Spinal cord (tissue), 10 donors: Measurements from ENCODE around the gene ABCF3. TPM values are rescaled to one million over a fixed set of nuclear protein-coding genes. Genes with fewer than 3 reads are reported as not detected.

Experiments used
- DNase-seq, 6 donors: peaks; one replicate each; pipeline versions ENCODE4 v3.0.0 to v3.0.0-alpha.2; 2013 to 2015; ENCODE audit warnings: low spot score in 6 of 6, low read depth in 4 of 6
- H3K27ac ChIP-seq: one replicate; pipeline ENCODE4 v1.5.1; 2013; ENCODE audit warnings: low read depth, low read length, control low read depth
- H3K27me3 ChIP-seq: one replicate; pipeline ENCODE4 v1.6.1; 2013; ENCODE audit warnings: low read length; ENCODE audit not compliant: control insufficient read depth, insufficient read depth
- H3K36me3 ChIP-seq: one replicate; pipeline ENCODE4 v1.6.1; 2013; ENCODE audit warnings: low read length; ENCODE audit not compliant: control insufficient read depth, insufficient read depth
- H3K4me1 ChIP-seq: one replicate; pipeline ENCODE4 v1.6.1; 2013; ENCODE audit warnings: low read length; ENCODE audit not compliant: control insufficient read depth, insufficient read depth
- H3K4me3 ChIP-seq: one replicate; pipeline ENCODE4 v1.5.1; 2013; ENCODE audit warnings: low read depth, low read length, control low read depth
- H3K9me3 ChIP-seq: one replicate; pipeline ENCODE4 v1.6.1; 2013; ENCODE audit warnings: low read length; ENCODE audit not compliant: control insufficient read depth, insufficient read depth
- WGBS: methylation state at CpG from one replicate; pipeline ENCODE4 v1.1.5; 2013; ENCODE audit warnings: missing lambda C conversion rate; ENCODE audit not compliant: insufficient coverage; 5-methylcytosine and 5-hydroxymethylcytosine counted together
- polyA plus RNA-seq, 2 donors: library from polyadenylated mRNA; unstranded; fragments of 120-200 nt; gene quantifications; one replicate each; pipeline ENCODE4 v1.2.1, GENCODE V29; 2013; ENCODE audit not compliant: insufficient read length in 2 of 2
- total RNA-seq, 2 donors: library from RNA; depleted of rRNA in 1 of 2; stranded (reverse); fragments of 120-200 nt in 1 of 2; fragments of >200 nt in 1 of 2; gene quantifications; one replicate each; pipeline versions ENCODE4 v1.2.3 to v1.2.4, GENCODE V29; 2013 to 2014
- donor health status: healthy.

ABCF3 gene
- total and polyA plus RNA-seq, 4 donors: 47.9 to 94.4 (median 63.9) TPM

- Histone ChIP-seq H3K27me3 (no peaks in the 10 kb centered on the region), H3K4me3 (no peak overlapping the region), H3K4me1 (peaks cover 9% of the 10 kb centered on the region), H3K36me3 (peaks cover 73% of the 10 kb centered on the region), H3K9me3 (no peaks in the 10 kb centered on the region), H3K27ac (no peak overlapping the region)
- WGBS: 96% methylated on average over 13 of the region's 16 CpGs
- DNase-seq: no peak
These were observed 21.2 kb upstream of the ABCF3 start for GRCh38 chr3:184164648-184165330.

GRCh38 chr3:184165543-184165942 lies 20.5 kb upstream of the ABCF3 start:
- WGBS: no CpG with 5 or more reads among the region's 3 CpGs
- Histone ChIP-seq H3K9me3 (no peaks in the 10 kb centered on the region), H3K4me1 (peaks cover 7% of the 10 kb centered on the region), H3K36me3 (peaks cover 80% of the 10 kb centered on the region), H3K4me3 (no peak overlapping the region), H3K27me3 (no peaks in the 10 kb centered on the region), H3K27ac (no peak overlapping the region)
- DNase-seq: no peak

- Histone ChIP-seq H3K36me3 (peaks cover 87% of the 10 kb centered on the region), H3K9me3 (no peaks in the 10 kb centered on the region), H3K27ac (no peak overlapping the region), H3K4me3 (no peak overlapping the region), H3K27me3 (no peaks in the 10 kb centered on the region), H3K4me1 (no peaks in the 10 kb centered on the region)
- no peak for DNase-seq
- 96% methylated on average over 6 of the region's 6 CpGs for WGBS
These were observed 19.3 kb upstream of the ABCF3 start for GRCh38 chr3:184166671-184167070.

- H3K27me3 ChIP-seq: no peaks in the 10 kb centered on the region
- peaks cover 90% of the 10 kb centered on the region for H3K36me3 ChIP-seq
- no peak overlapping the region for H3K27ac ChIP-seq
- no peak for DNase-seq
- H3K4me3 ChIP-seq: no peak overlapping the region
- H3K9me3 ChIP-seq: no peaks in the 10 kb centered on the region
- WGBS: 99% methylated on average over 8 of the region's 8 CpGs
- no peaks in the 10 kb centered on the region for H3K4me1 ChIP-seq
These were observed 18.2 kb upstream of the ABCF3 start for GRCh38 chr3:184167786-184168185.

- Histone ChIP-seq H3K27ac (no peak overlapping the region), H3K27me3 (no peaks in the 10 kb centered on the region), H3K4me1 (no peaks in the 10 kb centered on the region), H3K4me3 (no peak overlapping the region), H3K36me3 (peaks cover 83% of the 10 kb centered on the region), H3K9me3 (no peaks in the 10 kb centered on the region)
- 79% methylated on average over 6 of the region's 9 CpGs for WGBS
- no peak for DNase-seq
These were observed 17.5 kb upstream of the ABCF3 start for GRCh38 chr3:184168363-184169120.

GRCh38 chr3:184169896-184170875 lies 15.8 kb upstream of the ABCF3 start:
- Histone ChIP-seq H3K36me3 (peaks cover 67% of the 10 kb centered on the region), H3K4me3 (no peak overlapping the region), H3K27me3 (no peaks in the 10 kb centered on the region), H3K4me1 (peaks cover under 1% of the 10 kb centered on the region), H3K9me3 (no peaks in the 10 kb centered on the region), H3K27ac (no peak overlapping the region)
- 90% methylated on average over 52 of the region's 66 CpGs for WGBS
- no peak for DNase-seq

GRCh38 chr3:184171562-184171961 lies 14.4 kb upstream of the ABCF3 start:
- no peak for DNase-seq
- Histone ChIP-seq H3K27ac (no peak overlapping the region), H3K9me3 (no peaks in the 10 kb centered on the region), H3K27me3 (no peaks in the 10 kb centered on the region), H3K4me1 (peaks cover 14% of the 10 kb centered on the region), H3K4me3 (no peak overlapping the region), H3K36me3 (peaks cover 56% of the 10 kb centered on the region)
- 92% methylated on average over 9 of the region's 9 CpGs for WGBS

- no peak for DNase-seq
- Histone ChIP-seq H3K36me3 (peaks cover 56% of the 10 kb centered on the region), H3K4me1 (peaks cover 27% of the 10 kb centered on the region), H3K9me3 (no peaks in the 10 kb centered on the region), H3K4me3 (no peak overlapping the region), H3K27ac (no peak overlapping the region), H3K27me3 (no peaks in the 10 kb centered on the region)
- 92% methylated on average over 4 of the region's 5 CpGs for WGBS
These were observed 13.2 kb upstream of the ABCF3 start for GRCh38 chr3:184172681-184173373.

GRCh38 chr3:184173374-184173722 lies 12.7 kb upstream of the ABCF3 start:
- no peaks in the 10 kb centered on the region for H3K9me3 ChIP-seq
- no peak overlapping the region for H3K27ac ChIP-seq
- no peak for DNase-seq
- H3K27me3 ChIP-seq: no peaks in the 10 kb centered on the region
- WGBS: no CpG with 5 or more reads among the region's 2 CpGs
- H3K4me1 ChIP-seq: peaks cover 31% of the 10 kb centered on the region
- peaks cover 56% of the 10 kb centered on the region for H3K36me3 ChIP-seq
- no peak overlapping the region for H3K4me3 ChIP-seq
